Lower lobe of right lung (tissue), 2 donors: Measurements from ENCODE around the gene SLC39A11. TPM values are rescaled to one million over a fixed set of nuclear protein-coding genes. Genes with fewer than 3 reads are reported as not detected.
"Not testable (repeated sequence)": the region's sequence is repeated elsewhere in the genome, so short reads cannot be mapped to it uniquely, and the experiment has no call there.

Experiments
- ATAC-seq, 2 donors: fragments of 200-7000 bp; cut with Tn5 transposase; one replicate each; pipeline ENCODE4 v1.9.1; 2020 to 2022; ENCODE audit warnings: mild to moderate bottlenecking in 2 of 2, moderate library complexity in 2 of 2
- DNase-seq: peaks from one replicate; pipeline ENCODE4 v3.0.0-alpha.2; 2020
- H3K27ac ChIP-seq: fragments of 200-600 bp; one replicate; pipeline ENCODE4 v1.8.0; 2022
- H3K27me3 ChIP-seq: fragments of 200-600 bp; one replicate; pipeline ENCODE4 v1.8.0; 2022; ENCODE audit warnings: low read depth
- H3K36me3 ChIP-seq: fragments of 200-600 bp; one replicate; pipeline ENCODE4 v1.8.0; 2022; ENCODE audit warnings: mild to moderate bottlenecking
- H3K4me1 ChIP-seq: fragments of 200-600 bp; one replicate; pipeline ENCODE4 v1.8.0; 2022
- H3K4me3 ChIP-seq: fragments of 200-600 bp; one replicate; pipeline ENCODE4 v1.8.0; 2022; ENCODE audit warnings: mild to moderate bottlenecking
- H3K9me3 ChIP-seq: fragments of 200-600 bp; one replicate; pipeline ENCODE4 v1.8.0; 2022
- CTCF ChIP-seq: fragments of 200-600 bp; IDR thresholded peaks from one replicate; pipeline ENCODE4 v1.8.0; 2022; ENCODE audit warnings: antibody characterized with exemption, mild to moderate bottlenecking
- intact Hi-C: fragments of 100-400 bp; cut with DNase I; formaldehyde crosslinking; loops from one replicate; pipeline ENCODE4 v1.11.0; 2022
- total RNA-seq: library from RNA; stranded (reverse); fragmentation: NEBNext Ultra II Directional; extraction: Animal tissue kit (Norgen Biotek cat#: 25700); gene quantifications from one replicate; pipeline ENCODE4 v1.2.1, GENCODE V29; 2021
- donor health status: DM: no; HTN: yes; CAD: no; lungs with severe emphysema.

Gene SLC39A11
- total RNA-seq, 1 donor from 2014 or later = 39.7 TPM

GRCh38 chr17:72788950-72789585 lies 303.4 kb downstream of the SLC39A11 start:
- no peak for ATAC-seq
- intact Hi-C loops = no loop called here

GRCh38 chr17:72786209-72786608 lies 306.3 kb downstream of the SLC39A11 start:
- Histone ChIP-seq H3K4me1 (no peaks in the 10 kb centered on the region), H3K9me3 (no peaks in the 10 kb centered on the region), H3K36me3 (no peaks in the 10 kb centered on the region), H3K27ac (no peak overlapping the region), H3K4me3 (no peak overlapping the region), H3K27me3 (no peaks in the 10 kb centered on the region)
- intact Hi-C loops = no loop called here
- TF ChIP-seq CTCF = no peak
- ATAC-seq (no peak), DNase-seq (no peak)

More at GRCh38 chr17:72788950-72789585, 303.4 kb downstream of the SLC39A11 start:
- DNase-seq = no peak
- Histone ChIP-seq H3K36me3 (no peaks in the 10 kb centered on the region), H3K4me1 (no peaks in the 10 kb centered on the region), H3K9me3 (no peaks in the 10 kb centered on the region), H3K4me3 (no peak overlapping the region), H3K27me3 (no peaks in the 10 kb centered on the region), H3K27ac (no peak overlapping the region)
- no peak for TF ChIP-seq CTCF

GRCh38 chr17:72782985-72783701 lies 309.3 kb downstream of the SLC39A11 start:
- DNase-seq = no peak
- Histone ChIP-seq H3K4me1 (no peaks in the 10 kb centered on the region), H3K27ac (no peak overlapping the region), H3K27me3 (no peaks in the 10 kb centered on the region), H3K36me3 (no peaks in the 10 kb centered on the region), H3K4me3 (no peak overlapping the region), H3K9me3 (no peaks in the 10 kb centered on the region)
- intact Hi-C loops = no loop called here
- no peak for ATAC-seq
- TF ChIP-seq CTCF = no peak

- H3K27me3 ChIP-seq, H3K4me3 ChIP-seq, DNase-seq, H3K4me1 ChIP-seq, H3K27ac ChIP-seq, H3K9me3 ChIP-seq, ATAC-seq, intact Hi-C loops, H3K36me3 ChIP-seq: not testable (repeated sequence)
Measured at GRCh38 chr17:72782437-72782836, 310.1 kb downstream of the SLC39A11 start.

- Histone ChIP-seq H3K27ac (no peak overlapping the region), H3K27me3 (no peaks in the 10 kb centered on the region), H3K4me3 (no peak overlapping the region), H3K9me3 (no peaks in the 10 kb centered on the region), H3K4me1 (no peaks in the 10 kb centered on the region), H3K36me3 (no peaks in the 10 kb centered on the region)
- no peak for TF ChIP-seq CTCF
- intact Hi-C loops = no loop called here
- ATAC-seq (no peak), DNase-seq (no peak)
Measured at GRCh38 chr17:72778169-72779151, 314.0 kb downstream of the SLC39A11 start.
